ENCODE results near the gene MARK2.

DNA sequence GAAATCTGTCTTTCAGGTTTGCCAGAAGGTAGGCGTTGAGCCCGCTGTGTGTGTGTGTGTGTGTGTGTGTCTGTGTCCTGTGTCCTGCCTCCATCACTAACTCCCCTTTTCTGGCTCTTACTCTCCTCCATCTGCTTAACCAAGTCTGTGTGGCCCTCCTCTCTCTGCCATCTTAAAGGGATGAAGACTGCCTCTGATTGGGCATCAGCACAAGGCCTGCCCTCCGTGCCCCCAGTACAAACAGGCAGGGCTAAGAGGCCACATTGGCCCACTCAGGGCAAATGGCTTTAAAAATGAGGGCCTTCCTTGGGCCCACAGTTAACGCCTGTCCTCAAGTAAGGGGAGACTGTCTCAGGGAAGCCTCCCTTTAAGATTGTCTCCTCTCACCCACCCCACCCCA lies 67.2 kb downstream of the MARK2 start:
- TF ChIP-seq ISL1 (CRISPR knock-in tag; IDR thresholded peaks at IDR 0.05) (no peak), ZNF565 (CRISPR knock-in tag; conservative IDR thresholded peaks at IDR 0.05; ENCODE audit: low read depth) (no peak), BACH2 (CRISPR knock-in tag; IDR thresholded peaks at IDR 0.05; ENCODE audit: borderline replicate concordance) (no peak), CSDC2 (CRISPR knock-in tag; IDR thresholded peaks at IDR 0.05) (no peak), GLIS3 (CRISPR knock-in tag; IDR thresholded peaks at IDR 0.05) (no peak)
